Karpas-422 (cell line): ENCODE measurements around the gene KIRREL3. TPM values are rescaled to one million over a fixed set of nuclear protein-coding genes. Genes with fewer than 3 reads are reported as not detected.
A peak's percentile ranks its signal among the peaks of the same experiment; 100 is the strongest.

ENCODE experiments used
- DNase-seq: peaks from one replicate; pipeline ENCODE4 v3.0.0-alpha.2; 2015
- H2AFZ ChIP-seq: fragments of 200-600 bp; sonication (generic); 2 replicates; pipeline ENCODE4 v1.6.1; 2014; ENCODE audit warnings: antibody characterized with exemption, low read length, mixed read lengths
- H3K27ac ChIP-seq: fragments of 200-600 bp; sonication (generic); 2 replicates; pipeline ENCODE4 v1.5.1; 2014; ENCODE audit warnings: mild to moderate bottlenecking, low read length, moderate library complexity
- H3K27me3 ChIP-seq: fragments of 200-600 bp; sonication (generic); 2 replicates; pipeline ENCODE4 v1.6.1; 2014; ENCODE audit warnings: low read length, mixed read lengths
- H3K36me3 ChIP-seq: fragments of 200-600 bp; sonication (generic); 2 replicates; pipeline ENCODE4 v1.6.1; 2014; ENCODE audit warnings: low read length, mixed read lengths; ENCODE audit not compliant: insufficient read depth
- H3K4me1 ChIP-seq: fragments of 200-600 bp; sonication (generic); 2 replicates; pipeline ENCODE4 v1.6.1; 2014; ENCODE audit warnings: mild to moderate bottlenecking, low read length, mixed read lengths
- H3K4me2 ChIP-seq: fragments of 200-600 bp; sonication (generic); 2 replicates; pipeline ENCODE4 v1.6.1; 2014; ENCODE audit warnings: low read length, low read depth, mild to moderate bottlenecking; ENCODE audit not compliant: poor library complexity, severe bottlenecking
- H3K4me3 ChIP-seq: fragments of 200-600 bp; sonication (generic); 2 replicates; pipeline ENCODE4 v1.5.1; 2014; ENCODE audit warnings: mild to moderate bottlenecking, antibody characterized with exemption, low read length, mixed read lengths
- H3K79me2 ChIP-seq: fragments of 200-600 bp; sonication (generic); 2 replicates; pipeline ENCODE4 v1.6.1; 2014; ENCODE audit warnings: mild to moderate bottlenecking, low read length, mixed read lengths
- H3K9ac ChIP-seq: fragments of 200-600 bp; sonication (generic); 2 replicates; pipeline ENCODE4 v1.6.0; 2014; ENCODE audit warnings: low read length
- H3K9me2 ChIP-seq: fragments of 200-600 bp; sonication (generic), shearing (Covaris generic); replicated peaks from 2 replicates; pipeline ENCODE4 v1.6.0; 2014; ENCODE audit warnings: mild to moderate bottlenecking, low read length, moderate library complexity; ENCODE audit not compliant: insufficient read depth
- H3K9me3 ChIP-seq: fragments of 300-700, 200-600 bp; sonication (generic); 2 replicates; pipeline ENCODE4 v1.6.1; 2014; ENCODE audit warnings: low read length, mixed read lengths
- H4K20me1 ChIP-seq: fragments of 200-600 bp; sonication (generic); 2 replicates; pipeline ENCODE4 v1.6.1; 2014; ENCODE audit warnings: mild to moderate bottlenecking, antibody characterized with exemption, low read length, low read depth; ENCODE audit not compliant: insufficient read depth
- total RNA-seq: library from RNA; depleted of rRNA; stranded (reverse); fragments of >200 nt; shearing (Covaris generic); gene quantifications from 2 replicates; pipeline ENCODE4 v1.2.3, GENCODE V29; 2014; ENCODE audit warnings: low replicate concordance

Gene KIRREL3
- total RNA-seq, 1 experiment from 2014 or later = not detected

DNA sequence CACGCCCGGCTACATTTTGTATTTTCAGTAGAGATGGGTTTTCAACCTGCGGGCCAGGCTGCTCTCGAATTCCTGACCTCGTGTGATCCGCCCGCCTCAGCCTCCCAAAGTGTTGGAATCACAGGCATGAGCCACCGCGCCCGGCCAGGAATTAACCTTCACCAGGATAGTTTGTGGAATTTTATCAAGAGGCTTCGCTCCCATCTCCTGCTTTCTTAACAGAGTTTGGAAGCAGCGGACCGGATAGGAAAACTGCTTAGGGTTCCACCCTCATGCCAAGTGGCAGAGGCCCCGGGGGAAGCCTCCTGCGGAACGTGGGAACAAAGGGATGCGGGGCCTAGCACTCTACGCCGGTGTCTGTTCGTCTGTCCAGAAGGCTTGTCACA lies 415.2 kb downstream of the KIRREL3 start:
- H3K9ac ChIP-seq = no peak overlapping the region
- no peaks in the 10 kb centered on the region for H4K20me1 ChIP-seq
- no peaks in the 10 kb centered on the region for H3K36me3 ChIP-seq
- H3K79me2 ChIP-seq = no peaks in the 10 kb centered on the region
- DNase-seq = no peak
- H3K27me3 ChIP-seq = no peaks in the 10 kb centered on the region
- no peak overlapping the region for H2AFZ ChIP-seq
- H3K4me2 ChIP-seq = no peak overlapping the region
- no peak overlapping the region for H3K4me3 ChIP-seq
- H3K9me2 ChIP-seq = no peaks in the 10 kb centered on the region
- no peaks in the 10 kb centered on the region for H3K4me1 ChIP-seq
- H3K27ac ChIP-seq = no peak overlapping the region
- no peaks in the 10 kb centered on the region for H3K9me3 ChIP-seq

DNA sequence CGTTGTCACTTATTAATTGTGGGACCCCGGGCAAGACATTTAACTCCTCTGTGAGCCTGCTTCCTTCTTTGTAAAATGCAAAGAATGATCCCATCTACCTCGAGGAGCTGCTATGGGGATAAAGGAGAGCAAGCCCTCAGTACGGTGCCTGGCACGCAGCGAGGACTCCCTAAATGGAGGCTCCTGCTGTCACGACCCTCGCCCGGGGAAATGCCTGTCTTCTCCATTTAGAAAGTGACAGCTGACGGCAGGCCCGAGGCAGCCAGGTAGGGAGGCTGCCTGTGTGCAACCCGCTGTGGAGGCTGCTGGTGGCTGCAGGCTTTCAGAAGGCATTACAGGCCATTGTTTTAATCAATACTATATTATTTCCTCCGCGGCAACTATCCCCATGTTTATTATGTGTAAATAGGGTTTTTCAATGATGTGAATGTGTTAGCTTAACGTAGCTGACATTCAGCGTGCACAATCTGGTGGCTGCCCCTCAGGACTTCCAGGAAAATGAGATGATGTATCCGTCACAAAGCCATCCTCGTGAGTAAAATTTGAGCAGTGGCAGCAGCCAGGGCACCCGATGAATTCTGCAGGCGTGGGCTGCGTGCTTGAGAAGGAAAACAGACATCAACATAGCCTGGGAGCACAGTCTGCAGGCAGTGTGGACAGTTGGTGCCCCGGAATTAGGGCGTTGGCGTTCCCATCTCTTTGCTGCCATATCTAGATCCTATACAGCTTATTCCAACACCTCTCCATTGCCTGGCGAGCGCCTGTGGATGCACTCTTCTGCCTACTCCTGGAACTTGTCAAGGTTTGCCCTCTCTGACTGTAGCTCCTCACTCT lies 416.8 kb downstream of the KIRREL3 start:
- Histone ChIP-seq H3K4me1 (no peaks in the 10 kb centered on the region), H3K9me2 (no peaks in the 10 kb centered on the region), H3K9ac (no peak overlapping the region), H3K4me2 (no peak overlapping the region), H3K36me3 (no peaks in the 10 kb centered on the region), H4K20me1 (no peaks in the 10 kb centered on the region), H2AFZ (no peak overlapping the region), H3K4me3 (no peak overlapping the region), H3K27ac (no peak overlapping the region), H3K9me3 (no peaks in the 10 kb centered on the region), H3K79me2 (no peaks in the 10 kb centered on the region), H3K27me3 (no peaks in the 10 kb centered on the region)
- no peak for DNase-seq

DNA sequence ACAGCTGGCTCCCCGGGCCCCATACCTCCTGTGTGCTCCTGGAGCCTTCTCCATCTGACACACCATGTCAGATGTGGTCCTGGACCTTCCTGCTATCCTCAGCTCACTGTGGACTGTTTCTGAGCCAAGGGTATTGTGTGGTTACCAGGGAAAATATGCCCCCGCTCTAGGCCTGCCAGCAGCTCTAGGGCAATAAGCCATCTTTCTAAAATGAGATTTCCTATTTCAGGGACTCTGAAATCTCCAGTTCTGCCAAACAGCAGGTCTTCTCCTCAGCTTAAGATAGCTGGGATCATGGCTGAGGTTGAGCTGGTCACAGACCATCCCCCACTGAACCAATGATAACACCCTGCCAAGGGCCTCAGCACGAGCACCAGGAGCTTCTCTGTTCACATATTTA lies 417.5 kb downstream of the KIRREL3 start:
- Histone ChIP-seq H3K27ac (no peak overlapping the region), H3K4me3 (no peak overlapping the region), H3K9me2 (no peaks in the 10 kb centered on the region), H3K4me2 (no peak overlapping the region), H3K9me3 (no peaks in the 10 kb centered on the region), H3K27me3 (no peaks in the 10 kb centered on the region), H2AFZ (no peak overlapping the region), H3K4me1 (no peaks in the 10 kb centered on the region), H4K20me1 (no peaks in the 10 kb centered on the region), H3K36me3 (no peaks in the 10 kb centered on the region), H3K9ac (no peak overlapping the region), H3K79me2 (no peaks in the 10 kb centered on the region)
- DNase-seq = no peak

DNA sequence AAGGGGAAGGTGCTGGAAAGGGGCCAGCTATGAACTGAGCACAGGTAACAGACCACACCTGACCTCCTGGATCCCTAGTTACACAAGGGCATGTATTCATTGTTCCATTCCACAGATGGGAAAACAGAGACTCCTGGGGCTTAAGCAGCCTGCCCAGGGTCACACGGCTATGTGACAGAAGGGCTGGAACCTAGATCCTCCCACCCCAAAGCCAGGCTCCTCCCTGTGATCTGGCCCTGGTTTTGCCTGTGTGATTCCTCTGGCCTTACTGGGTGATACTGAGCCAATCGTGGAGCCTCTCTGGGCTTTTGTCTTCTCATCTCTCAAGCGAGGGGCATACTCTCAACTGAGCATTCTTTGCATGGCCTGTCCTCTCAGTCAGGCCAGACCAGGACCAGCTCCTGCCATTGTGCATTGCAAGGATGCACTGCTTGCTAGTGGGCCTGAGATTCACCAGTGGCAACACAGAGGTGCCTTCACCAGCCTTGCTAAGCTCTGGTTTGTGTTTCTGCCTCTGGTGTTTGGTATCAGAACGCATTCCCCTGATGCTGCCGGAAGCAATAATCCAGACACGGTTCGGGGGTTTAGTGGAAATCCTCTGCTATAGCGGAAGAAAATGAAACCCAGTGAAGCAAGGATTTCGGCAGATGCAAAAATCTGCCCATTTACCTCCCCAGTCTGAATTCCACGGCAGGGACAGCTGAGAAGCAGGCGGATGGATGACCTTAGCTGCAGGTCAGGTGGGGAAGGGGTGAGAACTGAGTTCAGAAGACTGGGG lies 418.5 kb downstream of the KIRREL3 start:
- H4K20me1 ChIP-seq = no peaks in the 10 kb centered on the region
- no peaks in the 10 kb centered on the region for H3K36me3 ChIP-seq
- H3K9ac ChIP-seq = no peak overlapping the region
- H2AFZ ChIP-seq = no peak overlapping the region
- no peaks in the 10 kb centered on the region for H3K4me1 ChIP-seq
- H3K27ac ChIP-seq = no peak overlapping the region
- no peak for DNase-seq
- no peaks in the 10 kb centered on the region for H3K79me2 ChIP-seq
- H3K4me3 ChIP-seq = no peak overlapping the region
- no peaks in the 10 kb centered on the region for H3K9me3 ChIP-seq
- H3K27me3 ChIP-seq = no peaks in the 10 kb centered on the region
- no peak overlapping the region for H3K4me2 ChIP-seq
- H3K9me2 ChIP-seq = no peaks in the 10 kb centered on the region

DNA sequence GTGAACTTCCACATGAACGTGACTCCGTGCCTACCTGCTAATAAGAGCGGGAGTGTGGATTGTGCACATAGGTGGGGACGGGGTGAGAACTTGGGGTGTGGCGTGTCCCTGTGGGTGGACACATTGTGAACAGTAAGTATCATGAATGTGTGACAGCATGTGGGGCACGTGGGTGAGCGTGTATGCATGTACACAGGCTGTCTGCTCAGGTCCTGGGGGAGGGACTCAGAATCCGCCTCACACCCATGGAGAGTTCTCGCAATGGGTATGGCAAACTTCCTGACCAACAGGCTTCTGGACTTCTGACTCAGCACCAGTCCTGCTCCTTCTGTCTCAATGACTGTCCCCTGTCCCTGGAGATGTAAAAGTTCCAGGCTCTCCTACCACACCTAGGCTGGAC lies 422.1 kb downstream of the KIRREL3 start:
- H3K27ac ChIP-seq = no peak overlapping the region
- no peaks in the 10 kb centered on the region for H3K9me2 ChIP-seq
- no peaks in the 10 kb centered on the region for H4K20me1 ChIP-seq
- no peaks in the 10 kb centered on the region for H3K9me3 ChIP-seq
- no peaks in the 10 kb centered on the region for H3K27me3 ChIP-seq
- no peak overlapping the region for H3K4me3 ChIP-seq
- no peak overlapping the region for H3K9ac ChIP-seq
- H2AFZ ChIP-seq = no peak overlapping the region
- H3K36me3 ChIP-seq = no peaks in the 10 kb centered on the region
- no peaks in the 10 kb centered on the region for H3K4me1 ChIP-seq
- H3K4me2 ChIP-seq = no peak overlapping the region
- H3K79me2 ChIP-seq = no peaks in the 10 kb centered on the region
- DNase-seq = no peak

DNA sequence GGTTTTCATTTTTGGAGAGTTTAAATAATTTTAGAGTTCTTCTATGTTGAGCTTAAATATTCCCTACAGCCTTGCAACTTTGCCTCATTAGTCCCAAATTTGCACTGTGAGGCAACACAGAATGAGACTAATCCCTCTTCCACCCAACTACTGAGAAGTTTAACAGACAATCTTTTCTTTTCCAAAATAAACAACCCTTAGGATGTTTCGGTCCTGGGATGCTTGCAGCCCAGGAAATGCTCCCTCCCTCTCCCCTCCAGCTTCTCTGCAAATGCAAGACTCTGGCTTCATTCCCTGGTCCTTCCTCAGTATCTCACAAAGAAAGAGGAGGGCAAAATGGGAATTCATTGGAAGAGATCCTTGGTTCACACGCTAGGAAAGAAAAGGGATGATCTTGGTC lies 422.5 kb downstream of the KIRREL3 start:
- Histone ChIP-seq H3K4me2 (no peak overlapping the region), H3K4me1 (no peaks in the 10 kb centered on the region), H2AFZ (no peak overlapping the region), H3K9me3 (no peaks in the 10 kb centered on the region), H3K9ac (no peak overlapping the region), H3K4me3 (no peak overlapping the region), H3K27ac (no peak overlapping the region), H3K79me2 (no peaks in the 10 kb centered on the region), H4K20me1 (no peaks in the 10 kb centered on the region), H3K36me3 (no peaks in the 10 kb centered on the region), H3K9me2 (no peaks in the 10 kb centered on the region), H3K27me3 (no peaks in the 10 kb centered on the region)
- no peak for DNase-seq

DNA sequence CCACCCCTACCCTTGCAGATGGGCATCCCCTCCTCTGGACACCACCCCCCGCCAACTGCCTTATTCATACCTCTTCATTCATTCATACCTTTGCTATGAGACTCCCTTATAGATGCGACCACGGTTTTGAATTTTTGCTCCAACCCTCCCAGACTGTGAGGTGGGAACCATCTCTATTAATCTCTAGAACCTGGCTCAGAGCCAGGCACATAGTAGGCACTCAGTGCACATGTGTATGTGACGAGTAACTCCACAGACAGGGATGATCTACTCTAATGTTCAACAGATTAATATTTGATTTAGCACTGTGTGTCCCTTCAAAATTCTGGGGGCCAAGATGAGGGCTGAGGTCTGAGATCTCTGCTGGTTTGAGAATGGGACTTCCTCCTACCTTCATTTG lies 424.7 kb downstream of the KIRREL3 start:
- H3K9ac ChIP-seq = no peak overlapping the region
- H3K27ac ChIP-seq = no peak overlapping the region
- H3K27me3 ChIP-seq = no peaks in the 10 kb centered on the region
- no peaks in the 10 kb centered on the region for H4K20me1 ChIP-seq
- H3K36me3 ChIP-seq = no peaks in the 10 kb centered on the region
- H3K4me2 ChIP-seq = no peak overlapping the region
- no peak overlapping the region for H2AFZ ChIP-seq
- no peaks in the 10 kb centered on the region for H3K79me2 ChIP-seq
- H3K4me1 ChIP-seq = no peaks in the 10 kb centered on the region
- H3K4me3 ChIP-seq = no peak overlapping the region
- no peaks in the 10 kb centered on the region for H3K9me2 ChIP-seq
- DNase-seq = no peak
- H3K9me3 ChIP-seq = no peaks in the 10 kb centered on the region

DNA sequence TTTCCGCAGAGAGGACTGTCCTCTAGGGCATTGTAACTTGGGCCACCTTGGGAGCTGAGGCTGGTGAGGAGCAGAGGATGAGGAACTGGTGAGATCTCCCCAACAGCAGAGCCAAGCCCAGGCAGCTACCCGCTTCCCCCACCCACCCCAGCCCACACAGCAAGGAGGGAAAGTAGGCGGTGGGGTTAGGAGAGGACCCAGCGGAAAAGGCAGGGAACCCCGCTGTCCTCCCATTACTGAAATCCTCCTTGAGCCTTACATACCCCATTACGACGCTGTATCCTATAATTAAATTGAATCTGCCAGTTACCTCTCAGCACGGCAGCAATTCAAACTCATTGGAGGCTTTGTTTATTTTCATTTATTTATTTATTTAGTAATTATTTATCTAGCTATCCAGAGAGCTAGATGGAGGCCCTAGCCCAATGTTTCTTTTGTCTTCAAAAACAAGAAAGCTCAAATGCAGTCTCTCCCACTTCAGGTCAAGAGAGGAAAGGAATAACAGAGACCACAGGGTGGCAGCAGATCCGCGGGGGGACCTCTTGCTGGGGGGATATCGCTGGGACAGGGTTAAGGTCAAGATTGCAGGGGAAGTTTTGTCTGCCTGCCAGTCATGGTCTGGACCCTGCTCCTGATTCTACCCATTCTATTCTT lies 427.1 kb downstream of the KIRREL3 start:
- Histone ChIP-seq H3K36me3 (no peaks in the 10 kb centered on the region), H2AFZ (no peak overlapping the region), H3K27me3 (no peaks in the 10 kb centered on the region), H3K4me1 (no peaks in the 10 kb centered on the region), H3K9me3 (no peaks in the 10 kb centered on the region), H3K27ac (no peak overlapping the region), H4K20me1 (no peaks in the 10 kb centered on the region), H3K79me2 (no peaks in the 10 kb centered on the region), H3K9ac (no peak overlapping the region), H3K4me3 (no peak overlapping the region), H3K4me2 (no peak overlapping the region), H3K9me2 (no peaks in the 10 kb centered on the region)
- DNase-seq = peak; percentile 61
